WTC11 (cell line): ENCODE measurements around the gene NCKAP5L. TPM values are rescaled to one million over a fixed set of nuclear protein-coding genes. Genes with fewer than 3 reads are reported as not detected.
"Not testable (repeated sequence)": the region's sequence is repeated elsewhere in the genome, so short reads cannot be mapped to it uniquely, and the experiment has no call there.

Source experiments
- ATAC-seq: fragments of 200-7000 bp; cut with Tn5 transposase; 2 replicates; pipeline ENCODE4 v1.10.0; 2021; ENCODE audit warnings: mild to moderate bottlenecking, moderate library complexity
- CTCF ChIA-PET: fragments of 300-600 bp; sonication (Branson Sonifier 250); formaldehyde crosslinking; loops from one replicate; lab custom pipeline; 2021; ENCODE audit warnings: antibody characterized with exemption; lab: Charles Lee
- POLR2A ChIA-PET: fragments of 350-600 bp; sonication (Branson Sonifier 250); formaldehyde crosslinking; loops from one replicate; lab custom pipeline; 2021; ENCODE audit warnings: antibody characterized with exemption; lab: Charles Lee
- DNase-seq: peaks from one replicate; pipeline ENCODE4 v3.0.0; 2021; ENCODE audit warnings: low spot score
- H3K27ac Mint-ChIP-seq: 2 replicates; pipeline ENCODE4 v1.8.0; 2021; ENCODE audit warnings: mixed read lengths
- H3K27me3 Mint-ChIP-seq: 2 replicates; pipeline ENCODE4 v1.8.0; 2021; ENCODE audit warnings: low read depth, mild to moderate bottlenecking, moderate library complexity, mixed read lengths
- H3K36me3 Mint-ChIP-seq: 2 replicates; pipeline ENCODE4 v1.8.0; 2021; ENCODE audit warnings: mixed read lengths
- H3K4me1 Mint-ChIP-seq: 2 replicates; pipeline ENCODE4 v1.8.0; 2022; ENCODE audit warnings: mixed read lengths
- H3K4me3 Mint-ChIP-seq: 2 replicates; pipeline ENCODE4 v1.8.0; 2021; ENCODE audit warnings: mild to moderate bottlenecking, moderate library complexity, mixed read lengths
- H3K9me3 Mint-ChIP-seq: 2 replicates; pipeline ENCODE4 v1.8.0; 2021; ENCODE audit warnings: mixed read lengths
- GRHL2 ChIP-seq: fragments of 250-450 bp; sonication (Bioruptor Pico); IDR thresholded peaks from 2 replicates; pipeline ENCODE4 v1.8.0; 2022; ENCODE audit warnings: mild to moderate bottlenecking, moderate library complexity; ENCODE audit not compliant: insufficient replicate concordance, severe bottlenecking
- KAT7 ChIP-seq: sonication (generic); formaldehyde crosslinking; IDR thresholded peaks from 2 replicates; pipeline ENCODE4 v1.8.1; 2023; ENCODE audit warnings: missing genetic modification reagents, mild to moderate bottlenecking, borderline replicate concordance
- NFATC4 ChIP-seq: fragments of 250-450 bp; sonication (Bioruptor Pico); IDR thresholded peaks from 2 replicates; pipeline ENCODE4 v1.9.0; 2021; ENCODE audit warnings: mild to moderate bottlenecking
- NFE2L1 ChIP-seq: sonication (generic); formaldehyde crosslinking; IDR thresholded peaks from 2 replicates; pipeline ENCODE4 v1.8.1; 2023; ENCODE audit warnings: missing genetic modification reagents
- SOX15 ChIP-seq: fragments of 250-450 bp; sonication (Bioruptor Pico); IDR thresholded peaks from 2 replicates; pipeline ENCODE4 v1.9.0; 2021; ENCODE audit warnings: mild to moderate bottlenecking
- TEAD1 ChIP-seq: sonication (generic); formaldehyde crosslinking; IDR thresholded peaks from 2 replicates; pipeline ENCODE4 v1.8.0; 2022; ENCODE audit warnings: mild to moderate bottlenecking, missing genetic modification reagents
- ZNF423 ChIP-seq: fragments of 250-450 bp; sonication (Bioruptor Pico); IDR thresholded peaks from 2 replicates; pipeline ENCODE4 v2.1.2; 2022; ENCODE audit warnings: mild to moderate bottlenecking, moderate library complexity
- total RNA-seq: library from RNA; stranded (reverse); gene quantifications from 3 replicates; pipeline ENCODE4 v1.2.3, GENCODE V29; 2021
- TF ChIP-seq, protein P1 (sequence below): sonication (generic); formaldehyde crosslinking; IDR thresholded peaks from 2 replicates; pipeline ENCODE4 v1.8.1; 2022; ENCODE audit warnings: low read depth, missing genetic modification reagents, borderline replicate concordance
- TF ChIP-seq, protein P2 (sequence below): sonication (generic); formaldehyde crosslinking; IDR thresholded peaks from 2 replicates; pipeline ENCODE4 v1.8.0; 2022; ENCODE audit warnings: missing genetic modification reagents
- TF ChIP-seq, protein P3 (sequence below): sonication (generic); formaldehyde crosslinking; IDR thresholded peaks from 2 replicates; pipeline ENCODE4 v1.8.1; 2023; ENCODE audit warnings: mild to moderate bottlenecking, missing genetic modification reagents, borderline replicate concordance
- TF ChIP-seq, protein P4 (sequence below): sonication (generic); formaldehyde crosslinking; IDR thresholded peaks from 2 replicates; pipeline ENCODE4 v1.8.1; 2023; ENCODE audit warnings: mild to moderate bottlenecking, missing genetic modification reagents

NCKAP5L gene
- total RNA-seq, 1 experiment from 2014 or later: 27.8 TPM

DNA sequence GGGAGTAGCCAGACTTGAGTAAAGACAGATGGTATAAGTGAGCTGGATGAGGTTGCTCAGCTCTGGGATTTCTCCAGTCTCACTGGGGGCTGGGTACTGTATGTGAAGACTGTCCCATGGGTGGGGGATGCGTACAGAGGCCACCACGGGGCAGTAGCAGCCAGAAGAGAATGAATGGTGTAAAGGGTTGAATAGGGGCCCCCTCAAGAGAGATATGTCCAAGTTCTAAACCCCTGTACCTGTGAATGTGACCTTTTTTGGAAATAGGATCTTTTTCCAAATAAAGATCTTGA is 36.5 kb upstream of the NCKAP5L start (continued):
- no peak for TF ChIP-seq NFATC4 (CRISPR knock-in tag)
- TF ChIP-seq NFE2L1 (CRISPR knock-in tag): no peak
- TF ChIP-seq, protein P1, sequence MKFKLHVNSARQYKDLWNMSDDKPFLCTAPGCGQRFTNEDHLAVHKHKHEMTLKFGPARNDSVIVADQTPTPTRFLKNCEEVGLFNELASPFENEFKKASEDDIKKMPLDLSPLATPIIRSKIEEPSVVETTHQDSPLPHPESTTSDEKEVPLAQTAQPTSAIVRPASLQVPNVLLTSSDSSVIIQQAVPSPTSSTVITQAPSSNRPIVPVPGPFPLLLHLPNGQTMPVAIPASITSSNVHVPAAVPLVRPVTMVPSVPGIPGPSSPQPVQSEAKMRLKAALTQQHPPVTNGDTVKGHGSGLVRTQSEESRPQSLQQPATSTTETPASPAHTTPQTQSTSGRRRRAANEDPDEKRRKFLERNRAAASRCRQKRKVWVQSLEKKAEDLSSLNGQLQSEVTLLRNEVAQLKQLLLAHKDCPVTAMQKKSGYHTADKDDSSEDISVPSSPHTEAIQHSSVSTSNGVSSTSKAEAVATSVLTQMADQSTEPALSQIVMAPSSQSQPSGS (CRISPR knock-in tag): no peak
- no peak for TF ChIP-seq TEAD1 (CRISPR knock-in tag)
- no peak for TF ChIP-seq SOX15 (CRISPR knock-in tag)
- TF ChIP-seq KAT7 (CRISPR knock-in tag): no peak
- TF ChIP-seq GRHL2 (CRISPR knock-in tag): no peak
- TF ChIP-seq ZNF423: no peak

DNA sequence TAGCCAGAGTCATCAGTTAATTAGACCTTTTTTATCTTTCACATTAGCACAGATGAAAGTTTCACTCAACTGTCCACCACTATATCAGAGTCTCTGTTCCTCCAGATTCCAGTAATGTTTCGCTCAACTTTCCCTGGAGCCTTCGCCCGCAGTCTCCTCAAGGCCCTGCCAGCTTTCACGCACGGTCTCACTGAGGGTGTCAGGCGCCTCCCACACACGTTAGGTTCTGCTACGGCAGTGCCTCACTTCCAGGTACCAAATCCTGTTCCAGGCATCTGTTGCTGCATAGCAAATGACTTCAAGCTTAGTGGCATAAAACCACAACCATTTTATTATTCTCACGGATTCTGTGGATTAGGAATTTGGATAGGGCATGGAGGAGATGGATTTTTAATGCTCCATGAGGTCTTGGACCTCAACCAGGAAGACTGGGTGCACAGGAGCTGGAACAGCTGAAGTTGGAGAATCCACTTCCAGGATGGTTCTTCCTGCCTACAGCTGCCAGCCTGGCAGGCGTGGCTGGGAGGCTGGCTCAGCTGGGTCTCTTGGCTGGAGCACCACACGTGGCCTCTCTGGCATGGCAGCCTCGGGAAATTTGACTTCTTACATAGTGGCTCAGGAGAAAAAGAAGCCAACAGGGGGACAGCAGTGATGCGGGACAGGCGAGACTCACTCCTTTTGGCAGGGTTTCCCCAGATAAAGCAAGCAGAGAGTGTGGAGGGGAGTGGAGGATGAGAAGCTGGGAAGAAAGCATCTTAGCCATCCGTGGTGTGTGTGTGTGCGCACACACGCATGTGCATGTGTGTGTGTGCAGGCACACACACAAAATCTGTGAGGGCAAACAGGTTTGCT is 36.0 kb upstream of the NCKAP5L start:
- Mint-ChIP-seq H3K36me3 (peaks cover 9% of the 10 kb centered on the region), H3K27ac (no peak overlapping the region; the same call in 1 of the 2 replicates), H3K4me3 (no peak overlapping the region), H3K4me1 (peaks cover 9% of the 10 kb centered on the region), H3K9me3 (peaks cover 10% of the 10 kb centered on the region), H3K27me3 (peaks cover 15% of the 10 kb centered on the region)
- ChIA-PET POLR2A (no interaction called here), CTCF (interaction anchor here (0.8 to 9.5 kb wide), 4 partner anchors 21 to 216 kb away, joined by 3 to 99 read pairs (median 38); partner anchors contain the start of gene BCDIN3D)
- no peak for ATAC-seq
- TF ChIP-seq, protein P2, sequence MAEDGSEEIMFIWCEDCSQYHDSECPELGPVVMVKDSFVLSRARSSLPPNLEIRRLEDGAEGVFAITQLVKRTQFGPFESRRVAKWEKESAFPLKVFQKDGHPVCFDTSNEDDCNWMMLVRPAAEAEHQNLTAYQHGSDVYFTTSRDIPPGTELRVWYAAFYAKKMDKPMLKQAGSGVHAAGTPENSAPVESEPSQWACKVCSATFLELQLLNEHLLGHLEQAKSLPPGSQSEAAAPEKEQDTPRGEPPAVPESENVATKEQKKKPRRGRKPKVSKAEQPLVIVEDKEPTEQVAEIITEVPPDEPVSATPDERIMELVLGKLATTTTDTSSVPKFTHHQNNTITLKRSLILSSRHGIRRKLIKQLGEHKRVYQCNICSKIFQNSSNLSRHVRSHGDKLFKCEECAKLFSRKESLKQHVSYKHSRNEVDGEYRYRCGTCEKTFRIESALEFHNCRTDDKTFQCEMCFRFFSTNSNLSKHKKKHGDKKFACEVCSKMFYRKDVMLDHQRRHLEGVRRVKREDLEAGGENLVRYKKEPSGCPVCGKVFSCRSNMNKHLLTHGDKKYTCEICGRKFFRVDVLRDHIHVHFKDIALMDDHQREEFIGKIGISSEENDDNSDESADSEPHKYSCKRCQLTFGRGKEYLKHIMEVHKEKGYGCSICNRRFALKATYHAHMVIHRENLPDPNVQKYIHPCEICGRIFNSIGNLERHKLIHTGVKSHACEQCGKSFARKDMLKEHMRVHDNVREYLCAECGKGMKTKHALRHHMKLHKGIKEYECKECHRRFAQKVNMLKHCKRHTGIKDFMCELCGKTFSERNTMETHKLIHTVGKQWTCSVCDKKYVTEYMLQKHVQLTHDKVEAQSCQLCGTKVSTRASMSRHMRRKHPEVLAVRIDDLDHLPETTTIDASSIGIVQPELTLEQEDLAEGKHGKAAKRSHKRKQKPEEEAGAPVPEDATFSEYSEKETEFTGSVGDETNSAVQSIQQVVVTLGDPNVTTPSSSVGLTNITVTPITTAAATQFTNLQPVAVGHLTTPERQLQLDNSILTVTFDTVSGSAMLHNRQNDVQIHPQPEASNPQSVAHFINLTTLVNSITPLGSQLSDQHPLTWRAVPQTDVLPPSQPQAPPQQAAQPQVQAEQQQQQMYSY (CRISPR knock-in tag): no peak
- no peak for TF ChIP-seq GRHL2 (CRISPR knock-in tag)
- TF ChIP-seq, protein P3, sequence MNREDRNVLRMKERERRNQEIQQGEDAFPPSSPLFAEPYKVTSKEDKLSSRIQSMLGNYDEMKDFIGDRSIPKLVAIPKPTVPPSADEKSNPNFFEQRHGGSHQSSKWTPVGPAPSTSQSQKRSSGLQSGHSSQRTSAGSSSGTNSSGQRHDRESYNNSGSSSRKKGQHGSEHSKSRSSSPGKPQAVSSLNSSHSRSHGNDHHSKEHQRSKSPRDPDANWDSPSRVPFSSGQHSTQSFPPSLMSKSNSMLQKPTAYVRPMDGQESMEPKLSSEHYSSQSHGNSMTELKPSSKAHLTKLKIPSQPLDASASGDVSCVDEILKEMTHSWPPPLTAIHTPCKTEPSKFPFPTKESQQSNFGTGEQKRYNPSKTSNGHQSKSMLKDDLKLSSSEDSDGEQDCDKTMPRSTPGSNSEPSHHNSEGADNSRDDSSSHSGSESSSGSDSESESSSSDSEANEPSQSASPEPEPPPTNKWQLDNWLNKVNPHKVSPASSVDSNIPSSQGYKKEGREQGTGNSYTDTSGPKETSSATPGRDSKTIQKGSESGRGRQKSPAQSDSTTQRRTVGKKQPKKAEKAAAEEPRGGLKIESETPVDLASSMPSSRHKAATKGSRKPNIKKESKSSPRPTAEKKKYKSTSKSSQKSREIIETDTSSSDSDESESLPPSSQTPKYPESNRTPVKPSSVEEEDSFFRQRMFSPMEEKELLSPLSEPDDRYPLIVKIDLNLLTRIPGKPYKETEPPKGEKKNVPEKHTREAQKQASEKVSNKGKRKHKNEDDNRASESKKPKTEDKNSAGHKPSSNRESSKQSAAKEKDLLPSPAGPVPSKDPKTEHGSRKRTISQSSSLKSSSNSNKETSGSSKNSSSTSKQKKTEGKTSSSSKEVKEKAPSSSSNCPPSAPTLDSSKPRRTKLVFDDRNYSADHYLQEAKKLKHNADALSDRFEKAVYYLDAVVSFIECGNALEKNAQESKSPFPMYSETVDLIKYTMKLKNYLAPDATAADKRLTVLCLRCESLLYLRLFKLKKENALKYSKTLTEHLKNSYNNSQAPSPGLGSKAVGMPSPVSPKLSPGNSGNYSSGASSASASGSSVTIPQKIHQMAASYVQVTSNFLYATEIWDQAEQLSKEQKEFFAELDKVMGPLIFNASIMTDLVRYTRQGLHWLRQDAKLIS (CRISPR knock-in tag): no peak
- TF ChIP-seq, protein P4, sequence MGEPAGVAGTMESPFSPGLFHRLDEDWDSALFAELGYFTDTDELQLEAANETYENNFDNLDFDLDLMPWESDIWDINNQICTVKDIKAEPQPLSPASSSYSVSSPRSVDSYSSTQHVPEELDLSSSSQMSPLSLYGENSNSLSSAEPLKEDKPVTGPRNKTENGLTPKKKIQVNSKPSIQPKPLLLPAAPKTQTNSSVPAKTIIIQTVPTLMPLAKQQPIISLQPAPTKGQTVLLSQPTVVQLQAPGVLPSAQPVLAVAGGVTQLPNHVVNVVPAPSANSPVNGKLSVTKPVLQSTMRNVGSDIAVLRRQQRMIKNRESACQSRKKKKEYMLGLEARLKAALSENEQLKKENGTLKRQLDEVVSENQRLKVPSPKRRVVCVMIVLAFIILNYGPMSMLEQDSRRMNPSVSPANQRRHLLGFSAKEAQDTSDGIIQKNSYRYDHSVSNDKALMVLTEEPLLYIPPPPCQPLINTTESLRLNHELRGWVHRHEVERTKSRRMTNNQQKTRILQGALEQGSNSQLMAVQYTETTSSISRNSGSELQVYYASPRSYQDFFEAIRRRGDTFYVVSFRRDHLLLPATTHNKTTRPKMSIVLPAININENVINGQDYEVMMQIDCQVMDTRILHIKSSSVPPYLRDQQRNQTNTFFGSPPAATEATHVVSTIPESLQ (CRISPR knock-in tag): no peak
- DNase-seq: no peak

DNA sequence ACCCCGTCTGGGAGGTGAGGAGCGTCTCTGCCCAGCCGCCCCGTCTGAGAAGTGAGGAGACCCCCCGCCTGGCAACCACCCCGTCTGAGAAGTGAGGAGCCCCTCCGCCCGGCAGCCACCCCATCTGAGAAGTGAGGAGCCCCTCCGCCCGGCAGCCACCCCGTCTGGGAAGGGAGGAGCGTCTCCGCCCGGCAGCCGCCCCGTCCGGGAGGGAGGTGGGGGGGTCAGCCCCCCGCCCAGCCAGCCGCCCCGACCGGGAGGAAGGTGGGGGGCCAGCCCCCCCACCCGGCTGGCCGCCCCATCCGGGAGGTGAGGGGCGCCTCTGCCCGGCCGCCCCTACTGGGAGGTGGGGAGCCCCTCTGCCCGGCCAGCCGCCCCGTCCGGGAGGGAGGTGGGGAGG is 32.7 kb upstream of the NCKAP5L start:
- ATAC-seq, H3K4me1 Mint-ChIP-seq, H3K36me3 Mint-ChIP-seq, POLR2A ChIA-PET, H3K4me3 Mint-ChIP-seq, H3K27ac Mint-ChIP-seq, DNase-seq, CTCF ChIA-PET: not testable (repeated sequence)
- Mint-ChIP-seq H3K27me3 (peaks cover 18% of the 10 kb centered on the region), H3K9me3 (peaks cover 23% of the 10 kb centered on the region)

DNA sequence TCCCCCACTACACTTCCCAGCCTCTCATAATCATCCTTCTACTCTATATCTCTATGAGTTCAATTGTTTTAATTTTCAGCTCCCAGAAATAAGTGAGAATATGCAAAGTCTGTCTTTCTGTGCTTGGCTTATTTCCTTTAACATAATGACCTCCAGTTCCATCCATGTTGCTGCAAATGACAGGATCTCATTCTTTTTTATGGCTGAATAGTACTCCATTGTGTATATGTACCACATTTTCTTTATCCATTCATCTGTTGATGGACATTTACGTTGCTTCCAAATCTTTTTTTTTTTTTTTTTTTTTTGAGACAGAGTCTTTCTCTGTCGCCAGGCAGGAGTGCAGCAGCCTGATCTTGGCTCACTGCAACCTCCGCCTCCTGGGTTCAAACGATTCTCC is 27.7 kb upstream of the NCKAP5L start:
- DNase-seq, CTCF ChIA-PET, H3K36me3 Mint-ChIP-seq, H3K4me3 Mint-ChIP-seq, H3K27ac Mint-ChIP-seq, ATAC-seq, H3K4me1 Mint-ChIP-seq, POLR2A ChIA-PET: not testable (repeated sequence)
- Mint-ChIP-seq H3K9me3 (peaks cover 30% of the 10 kb centered on the region), H3K27me3 (peaks cover 24% of the 10 kb centered on the region)
